GM12873 (cell line): ENCODE measurements around the gene ARL4C.

ENCODE experiments used
- CTCF ChIP-seq: IDR thresholded peaks from 2 replicates; pipeline ENCODE4 v1.5.1; 2012; ENCODE audit warnings: low read depth, mild to moderate bottlenecking, moderate library complexity, low read length, control low read depth; ENCODE audit not compliant: insufficient read depth; ENCODE audit errors: missing control alignments

The ARL4C gene

GRCh38 chr2:234480337-234480736, 16.5 kb downstream of the ARL4C start:
- no peak for TF ChIP-seq CTCF

GRCh38 chr2:234479465-234479864, 17.4 kb downstream of the ARL4C start:
- no peak for TF ChIP-seq CTCF

- TF ChIP-seq CTCF, result no peak
Measured at GRCh38 chr2:234478121-234478858, 18.6 kb downstream of the ARL4C start.

GRCh38 chr2:234476766-234477165, 20.1 kb downstream of the ARL4C start:
- TF ChIP-seq CTCF, result peak; percentile 6

GRCh38 chr2:234474654-234475053, 22.2 kb downstream of the ARL4C start:
- no peak for TF ChIP-seq CTCF

GRCh38 chr2:234472155-234472554, 24.7 kb downstream of the ARL4C start:
- TF ChIP-seq CTCF, result no peak

GRCh38 chr2:234469972-234470371, 26.9 kb downstream of the ARL4C start:
- no peak for TF ChIP-seq CTCF
